HG03039 (cell line): ENCODE measurements around the gene INPP5A.

ENCODE experiments used
- ATAC-seq: cut with Tn5 transposase; IDR thresholded peaks from one replicate; pipeline ENCODE4 v1.9.1; 2021; ENCODE audit warnings: mild to moderate bottlenecking, moderate library complexity; ENCODE audit not compliant: unreplicated experiment

Gene INPP5A

GRCh38 chr10:132607961-132608495 lies 70.4 kb downstream of the INPP5A start:
- no peak for ATAC-seq

- ATAC-seq: no peak
Measured at GRCh38 chr10:132608511-132609195, 71.1 kb downstream of the INPP5A start.

- no peak for ATAC-seq
Measured at GRCh38 chr10:132609211-132609610, 71.6 kb downstream of the INPP5A start.

- ATAC-seq: no peak
Measured at GRCh38 chr10:132610071-132610701, 72.6 kb downstream of the INPP5A start.

- no peak for ATAC-seq
Measured at GRCh38 chr10:132611026-132611910, 73.7 kb downstream of the INPP5A start.

GRCh38 chr10:132611986-132612385 lies 74.4 kb downstream of the INPP5A start:
- ATAC-seq: no peak

- ATAC-seq: no peak
Measured at GRCh38 chr10:132612571-132613504, 75.3 kb downstream of the INPP5A start.

- no peak for ATAC-seq
Measured at GRCh38 chr10:132613566-132614348, 76.2 kb downstream of the INPP5A start.

GRCh38 chr10:132614431-132615340 lies 77.1 kb downstream of the INPP5A start:
- ATAC-seq: no peak

- no peak for ATAC-seq
Measured at GRCh38 chr10:132615341-132616169, 78.0 kb downstream of the INPP5A start.

- no peak for ATAC-seq
Measured at GRCh38 chr10:132616170-132616995, 78.8 kb downstream of the INPP5A start.

- ATAC-seq: no peak
Measured at GRCh38 chr10:132616996-132617736, 79.6 kb downstream of the INPP5A start.

GRCh38 chr10:132617737-132618052 lies 80.1 kb downstream of the INPP5A start:
- ATAC-seq: no peak

- no peak for ATAC-seq
Measured at GRCh38 chr10:132618158-132618919, 80.8 kb downstream of the INPP5A start.

- no peak for ATAC-seq
Measured at GRCh38 chr10:132619927-132620326, 82.3 kb downstream of the INPP5A start.
